GM23248 (cell line): Measurements from ENCODE around the gene PPP2R5C. TPM values are rescaled to one million over a fixed set of nuclear protein-coding genes. Genes with fewer than 3 reads are reported as not detected.

ENCODE experiments used
- DNase-seq: peaks from one replicate; pipeline ENCODE4 v3.0.0-alpha.2; 2015
- H2AFZ ChIP-seq: fragments of 200-600 bp; sonication (generic); 2 replicates; pipeline ENCODE4 v1.6.1; 2016; ENCODE audit warnings: antibody characterized with exemption
- H3F3A ChIP-seq: fragments of 200-600 bp; sonication (generic); 2 replicates; pipeline ENCODE4 v1.6.1; 2016; ENCODE audit warnings: mild to moderate bottlenecking, antibody characterized with exemption, mixed run types; ENCODE audit not compliant: insufficient read depth
- H3K27ac ChIP-seq: fragments of 200-600 bp; sonication (generic); 2 replicates; pipeline ENCODE4 v1.5.1; 2016; ENCODE audit warnings: mild to moderate bottlenecking
- H3K27me3 ChIP-seq: fragments of 200-600 bp; sonication (generic); replicated peaks from 2 replicates; pipeline ENCODE4 v1.6.1; 2016; ENCODE audit warnings: mild to moderate bottlenecking; ENCODE audit not compliant: insufficient read depth
- H3K36me3 ChIP-seq: fragments of 200-600 bp; sonication (generic); 2 replicates; pipeline ENCODE4 v1.6.1; 2016; ENCODE audit warnings: low read depth, mild to moderate bottlenecking
- H3K4me1 ChIP-seq: fragments of 200-600 bp; sonication (generic); 2 replicates; pipeline ENCODE4 v1.6.1; 2016; ENCODE audit warnings: mild to moderate bottlenecking; ENCODE audit not compliant: insufficient read depth
- H3K4me2 ChIP-seq: fragments of 200-600 bp; sonication (generic); one replicate; pipeline ENCODE4 v1.6.1; 2016; ENCODE audit warnings: mild to moderate bottlenecking; ENCODE audit not compliant: unreplicated experiment
- H3K4me3 ChIP-seq: fragments of 200-600 bp; sonication (generic); 2 replicates; pipeline ENCODE4 v1.5.1; 2016; ENCODE audit warnings: mild to moderate bottlenecking
- H3K79me2 ChIP-seq: fragments of 200-600 bp; sonication (generic); 2 replicates; pipeline ENCODE4 v1.6.1; 2016; ENCODE audit warnings: mild to moderate bottlenecking; ENCODE audit not compliant: insufficient read depth
- H3K9ac ChIP-seq: fragments of 200-600 bp; sonication (generic); 2 replicates; pipeline ENCODE4 v1.6.1; 2016; ENCODE audit warnings: mild to moderate bottlenecking
- H3K9me2 ChIP-seq: fragments of 200-600 bp; sonication (generic); 2 replicates; pipeline ENCODE4 v1.6.1; 2016; ENCODE audit warnings: mixed run types, mild to moderate bottlenecking, moderate library complexity; ENCODE audit not compliant: insufficient read depth
- H3K9me3 ChIP-seq: fragments of 200-600 bp; sonication (generic); one replicate; pipeline ENCODE4 v1.6.1; 2017; ENCODE audit warnings: low read depth
- H4K20me1 ChIP-seq: fragments of 200-600 bp; sonication (generic); 2 replicates; pipeline ENCODE4 v1.6.0; 2016; ENCODE audit not compliant: insufficient read depth
- EZH2 ChIP-seq: fragments of 200-600 bp; sonication (generic); IDR thresholded peaks from 2 replicates; pipeline ENCODE4 v1.6.1; 2018; ENCODE audit warnings: antibody characterized with exemption, mild to moderate bottlenecking; ENCODE audit not compliant: insufficient read depth, poor library complexity, severe bottlenecking
- EZH2phosphoT487 ChIP-seq: fragments of 200-600 bp; sonication (generic); IDR thresholded peaks from 2 replicates; pipeline ENCODE4 v1.6.1; 2018; ENCODE audit warnings: antibody characterized with exemption, moderate library complexity, mild to moderate bottlenecking, low read depth; ENCODE audit not compliant: insufficient read depth
- WGBS, 2 experiments: methylation state at CpG; one replicate each; pipeline ENCODE4 v1.1.6; 2015 to 2017; ENCODE audit warnings: low lambda C conversion rate in 2 of 2, low coverage in 1 of 2; ENCODE audit errors: missing lambda C conversion rate in 2 of 2; 5-methylcytosine and 5-hydroxymethylcytosine counted together
- in situ Hi-C: fragments of 300-500 bp; cut with MboI; formaldehyde crosslinking; loops from 2 replicates; pipeline ENCODE4 v1.15.0; 2020
- polyA plus RNA-seq: library from polyadenylated mRNA; unstranded; fragments of >200 nt; fragmentation: Nextera tagmentation; extraction: Ambion mirVana; gene quantifications from 2 replicates; pipeline ENCODE4 v1.2.1, GENCODE V29; 2016
- total RNA-seq: library from RNA; depleted of rRNA; stranded (reverse); fragments of >200 nt; shearing (Covaris generic); gene quantifications from 2 replicates; pipeline ENCODE4 v1.2.3, GENCODE V29; 2014

PPP2R5C gene
- total and polyA plus RNA-seq, 2 experiments from 2014 or later = 76.3 to 77.9 TPM

DNA sequence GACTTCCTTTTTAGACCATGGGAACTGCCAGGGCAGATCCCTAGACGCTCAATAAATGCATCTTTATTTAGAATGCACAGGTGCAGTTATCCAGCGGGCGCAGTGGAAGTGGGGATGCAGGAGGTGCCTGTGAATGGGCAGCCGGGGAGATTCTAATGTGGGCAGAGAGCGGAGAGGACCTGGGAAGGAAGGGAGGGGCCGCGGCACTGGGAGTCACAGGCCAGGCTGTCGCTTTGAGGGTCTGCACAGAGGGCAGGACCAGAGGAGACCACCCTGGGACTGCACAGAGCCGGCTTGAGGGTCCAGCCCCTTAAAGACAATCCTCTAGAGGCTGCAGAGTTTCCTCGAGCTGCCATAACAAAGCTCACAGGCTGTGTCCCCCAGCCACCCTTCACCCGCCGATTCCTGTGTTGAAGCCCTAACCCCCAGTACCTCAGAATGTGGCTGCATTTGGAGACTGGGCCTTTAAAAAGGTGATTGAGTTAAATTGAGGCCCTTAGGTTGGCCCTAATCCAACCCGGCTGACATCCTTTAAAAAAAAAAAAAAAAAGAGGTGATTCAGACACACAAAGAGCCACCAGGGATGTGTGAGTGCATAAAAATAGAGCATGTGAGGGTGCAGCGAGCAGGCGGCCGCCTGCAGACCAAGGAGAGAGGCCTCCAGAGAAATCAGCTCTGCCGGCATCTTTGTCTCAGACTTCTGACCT, 44.4 kb upstream of the PPP2R5C start:
- no peak overlapping the region for H3K4me3 ChIP-seq
- DNase-seq = peak; percentile 36
- H3K27ac ChIP-seq = no peak overlapping the region
- no peaks in the 10 kb centered on the region for H3K36me3 ChIP-seq
- no peaks in the 10 kb centered on the region for H3K9me3 ChIP-seq
- no peak overlapping the region for H3K9ac ChIP-seq
- no peak overlapping the region for H3K4me2 ChIP-seq
- H4K20me1 ChIP-seq = no peaks in the 10 kb centered on the region
- in situ Hi-C loops = no loop called here
- TF ChIP-seq EZH2phosphoT487 (no peak), EZH2 (no peak)
- no peaks in the 10 kb centered on the region for H3F3A ChIP-seq
- no peaks in the 10 kb centered on the region for H3K79me2 ChIP-seq
- no peaks in the 10 kb centered on the region for H3K27me3 ChIP-seq
- H2AFZ ChIP-seq = no peak overlapping the region
- no peaks in the 10 kb centered on the region for H3K9me2 ChIP-seq
- 83% methylated on average over 17 of the region's 17 CpGs for WGBS, 2 experiments
- peaks cover 4% of the 10 kb centered on the region; the same call in 1 of the 2 replicates for H3K4me1 ChIP-seq

DNA sequence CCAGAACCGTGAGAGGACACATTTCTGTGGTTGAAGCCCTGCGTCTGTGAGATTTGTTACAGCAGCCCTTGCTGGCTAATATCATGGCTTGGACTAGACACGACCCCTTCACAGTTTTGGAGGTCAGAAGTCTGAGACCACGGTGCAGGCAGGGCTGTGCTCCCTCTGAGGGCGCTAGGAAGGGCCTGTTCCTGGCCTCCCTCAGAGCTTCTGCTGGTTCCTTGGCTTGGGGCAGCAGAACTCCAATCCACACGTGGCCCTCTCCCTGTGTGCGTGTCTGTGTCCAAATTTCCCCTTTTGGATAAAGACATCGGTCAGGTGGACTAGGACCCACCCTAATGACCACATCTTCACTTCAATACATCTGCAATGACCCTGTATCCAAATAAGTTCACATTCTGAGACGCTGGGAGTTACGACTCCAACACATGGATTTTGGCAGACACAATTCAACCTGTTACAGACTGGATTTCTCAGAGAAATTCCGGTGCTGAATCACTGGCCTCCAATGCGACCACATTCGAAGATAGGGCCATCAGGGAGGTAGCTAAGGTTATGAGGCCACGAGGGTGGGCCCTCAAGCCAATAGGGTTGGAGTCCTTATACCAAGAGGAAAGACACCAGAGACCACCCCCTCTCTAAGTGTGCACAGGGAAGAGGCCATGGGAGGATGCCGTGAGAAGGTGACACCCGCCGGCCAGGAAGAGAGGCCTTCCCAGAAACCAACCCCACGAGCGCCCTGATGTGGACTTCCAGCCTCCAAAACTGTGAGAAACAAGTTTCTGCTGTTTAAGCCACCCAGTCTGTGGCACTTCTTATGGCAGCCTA, 43.6 kb upstream of the PPP2R5C start:
- in situ Hi-C loops = no loop called here
- Histone ChIP-seq H3K79me2 (no peaks in the 10 kb centered on the region), H3F3A (no peaks in the 10 kb centered on the region), H3K9me2 (no peaks in the 10 kb centered on the region), H3K4me2 (no peak overlapping the region), H3K27ac (no peak overlapping the region), H3K27me3 (no peaks in the 10 kb centered on the region), H3K4me1 (peaks cover 4% of the 10 kb centered on the region; the same call in 1 of the 2 replicates), H3K9me3 (no peaks in the 10 kb centered on the region), H3K4me3 (no peak overlapping the region), H3K9ac (no peak overlapping the region), H2AFZ (no peak overlapping the region), H3K36me3 (no peaks in the 10 kb centered on the region), H4K20me1 (no peaks in the 10 kb centered on the region)
- TF ChIP-seq EZH2phosphoT487 (no peak), EZH2 (no peak)
- no peak for DNase-seq
- 76% methylated on average over 19 of the region's 19 CpGs for WGBS, 2 experiments

DNA sequence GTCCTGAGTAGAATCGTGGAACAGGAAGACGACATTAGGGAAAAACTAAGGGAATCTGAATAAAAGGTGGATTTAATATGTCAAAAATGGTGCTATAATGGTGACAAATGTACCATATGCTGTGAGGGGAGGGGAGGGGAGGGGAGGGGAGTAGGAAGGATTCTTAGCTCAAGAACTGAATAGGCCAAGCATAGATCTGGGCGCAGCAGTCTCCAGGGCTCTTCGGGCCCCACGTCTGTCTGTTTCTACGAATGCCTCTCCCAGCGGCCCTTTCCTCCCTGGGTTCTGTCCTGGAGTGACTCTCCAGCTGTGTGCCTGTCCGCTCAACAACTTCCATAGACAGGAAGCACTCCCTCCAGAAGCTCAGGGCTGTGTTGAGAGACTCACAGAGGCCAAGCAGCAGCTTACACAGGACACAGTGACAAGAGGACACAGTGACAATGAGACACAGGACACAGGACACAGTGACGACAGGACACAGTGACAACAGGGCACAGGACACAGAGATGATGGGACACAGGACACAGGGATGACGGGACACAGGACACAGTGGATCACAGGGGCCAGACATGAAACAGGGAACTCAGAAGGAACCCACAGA, 42.4 kb upstream of the PPP2R5C start:
- in situ Hi-C loops = no loop called here
- no peak overlapping the region for H3K4me2 ChIP-seq
- TF ChIP-seq EZH2phosphoT487 (no peak), EZH2 (no peak)
- no peak overlapping the region for H3K9ac ChIP-seq
- H3K9me2 ChIP-seq = no peaks in the 10 kb centered on the region
- H3K36me3 ChIP-seq = no peaks in the 10 kb centered on the region
- no peak overlapping the region for H3K27ac ChIP-seq
- H3K79me2 ChIP-seq = no peaks in the 10 kb centered on the region
- no peaks in the 10 kb centered on the region for H4K20me1 ChIP-seq
- H3K4me1 ChIP-seq = peaks cover 4% of the 10 kb centered on the region; the same call in 1 of the 2 replicates
- H3K4me3 ChIP-seq = no peak overlapping the region
- no peaks in the 10 kb centered on the region for H3K9me3 ChIP-seq
- H2AFZ ChIP-seq = no peak overlapping the region
- H3K27me3 ChIP-seq = no peaks in the 10 kb centered on the region
- 56 to 60% methylated on average over 7 to 10 of the region's 10 CpGs for WGBS, 2 experiments
- H3F3A ChIP-seq = no peaks in the 10 kb centered on the region
- DNase-seq = no peak

DNA sequence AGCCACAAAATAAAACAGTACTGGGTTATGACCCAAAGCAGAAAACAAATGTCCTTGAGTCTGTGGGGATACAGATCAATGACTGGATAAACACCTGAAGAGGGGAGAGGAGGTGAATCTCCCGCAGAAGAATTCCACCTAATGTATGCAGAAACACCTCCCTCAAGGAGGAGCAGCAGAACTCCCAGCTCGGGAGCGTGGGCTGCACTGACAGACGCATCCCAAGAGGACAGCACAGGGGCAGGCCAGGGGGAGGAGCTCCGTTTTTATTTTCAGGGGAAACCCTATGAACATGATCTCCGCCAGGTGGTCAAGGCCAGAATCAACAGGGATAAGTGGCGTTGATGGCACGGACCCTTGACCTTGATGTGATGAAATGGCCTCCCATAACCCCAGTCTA, 41.8 kb upstream of the PPP2R5C start:
- no peaks in the 10 kb centered on the region for H3K79me2 ChIP-seq
- TF ChIP-seq EZH2 (no peak), EZH2phosphoT487 (no peak)
- H3K9me3 ChIP-seq = no peaks in the 10 kb centered on the region
- H3K4me3 ChIP-seq = no peak overlapping the region
- H3F3A ChIP-seq = no peaks in the 10 kb centered on the region
- no peak overlapping the region for H3K4me2 ChIP-seq
- no peak overlapping the region for H3K27ac ChIP-seq
- WGBS, 2 experiments = 52 to 54% methylated on average over 8 of the region's 8 CpGs
- H4K20me1 ChIP-seq = no peaks in the 10 kb centered on the region
- H3K36me3 ChIP-seq = no peaks in the 10 kb centered on the region
- H3K9me2 ChIP-seq = no peaks in the 10 kb centered on the region
- H2AFZ ChIP-seq = no peak overlapping the region
- H3K9ac ChIP-seq = no peak overlapping the region
- in situ Hi-C loops = no loop called here
- H3K27me3 ChIP-seq = no peaks in the 10 kb centered on the region
- no peak for DNase-seq
- peaks cover 4% of the 10 kb centered on the region; the same call in 1 of the 2 replicates for H3K4me1 ChIP-seq
